Right lung (tissue), 10 donors: ENCODE data around the gene PISD. TPM values are rescaled to one million over a fixed set of nuclear protein-coding genes. Genes with fewer than 3 reads are reported as not detected.
"Not testable (repeated sequence)": the region's sequence is repeated elsewhere in the genome, so short reads cannot be mapped to it uniquely, and the experiment has no call there.

ENCODE experiments used
- DNase-seq, 2 donors: peaks; one replicate each; pipeline ENCODE4 v3.0.0-alpha.2; 2013
- long read RNA-seq, 8 donors: transcript quantifications; one replicate each; lab custom pipeline, GENCODE V29; 2026
- polyA plus RNA-seq, 5 donors: library from polyadenylated mRNA; unstranded; fragments of 120-200 nt; gene quantifications; one replicate each; pipeline versions ENCODE4 v1.2.1 to v1.2.3, GENCODE V29; 2013; ENCODE audit warnings: inconsistent platforms in 1 of 5, low replicate concordance in 1 of 5; ENCODE audit not compliant: insufficient read length in 5 of 5, insufficient read depth in 1 of 5

PISD gene
- polyA plus RNA-seq = 10 to 100 TPM; 21.4 to 27.8 (median 27.1) TPM
- long read RNA-seq, donor 1, partial matches to known transcripts = 0 of 3 reads
- long read RNA-seq, donor 1, other reads (novel, unspliced or antisense) = 0 of 3 reads
- long read RNA-seq, donor 2, partial matches to known transcripts = 0 of 2 reads
- long read RNA-seq, donor 2, other reads (novel, unspliced or antisense) = 0 of 2 reads
- long read RNA-seq, donor 3, partial matches to known transcripts = 0 of 1 reads
- long read RNA-seq, donor 3, other reads (novel, unspliced or antisense) = 0 of 1 reads
- long read RNA-seq, donor 4, partial matches to known transcripts = 0 of 1 reads
- long read RNA-seq, donor 4, other reads (novel, unspliced or antisense) = 0 of 1 reads
- long read RNA-seq, donor 5, partial matches to known transcripts = 0 of 3 reads
- long read RNA-seq, donor 5, other reads (novel, unspliced or antisense) = 0 of 3 reads
- long read RNA-seq, donor 6, partial matches to known transcripts = 0 of 4 reads
- long read RNA-seq, donor 6, other reads (novel, unspliced or antisense) = 0 of 4 reads
- long read RNA-seq, donor 7, partial matches to known transcripts = 0 of 4 reads
- long read RNA-seq, donor 7, other reads (novel, unspliced or antisense) = 0 of 4 reads
- long read RNA-seq, donor 8 = 0 reads

DNA sequence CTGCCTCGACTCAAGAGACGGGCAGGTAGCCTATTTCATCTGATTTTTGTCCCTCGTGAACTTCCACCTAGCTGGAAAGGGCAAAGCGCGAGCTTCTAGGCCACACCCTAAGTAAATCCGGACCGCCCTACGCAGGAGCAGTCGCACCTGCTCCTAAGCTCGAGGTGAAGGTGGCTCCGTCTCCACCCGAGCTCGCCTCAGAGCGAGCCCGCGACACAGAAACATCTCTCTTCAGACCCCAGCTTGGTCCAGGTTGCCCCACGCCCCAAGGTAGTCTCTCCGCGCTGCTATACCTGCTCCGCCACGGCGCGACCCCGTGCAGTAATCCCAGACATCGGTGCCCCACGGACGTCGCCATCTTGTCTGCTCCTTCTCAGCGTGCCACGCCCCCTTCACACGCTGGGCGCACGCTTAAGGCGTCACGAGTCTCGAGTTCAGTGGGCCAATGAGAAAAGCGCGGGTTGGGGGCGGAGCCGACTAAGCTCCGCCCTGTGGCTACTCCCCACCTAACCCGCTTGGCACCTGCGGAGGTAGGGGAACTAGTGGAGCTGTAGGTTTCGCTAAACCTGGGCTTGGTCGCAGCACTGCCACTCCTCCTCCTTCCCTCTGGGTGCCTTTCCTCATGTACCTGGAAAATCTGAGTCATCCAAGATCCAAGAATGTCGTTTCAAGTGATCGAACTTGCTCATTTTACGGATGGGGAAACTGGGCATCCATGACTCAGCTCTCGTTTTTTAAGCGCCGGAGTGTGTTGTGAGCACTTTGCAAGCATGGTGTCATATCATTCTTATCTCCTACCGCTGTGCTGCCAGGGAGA lies at the start of gene PISD:
TSS of gene PISD (minus strand) at position 365 of the 817 bp plus-strand sequence. CDS start at position 358, 7 bp downstream.
- DNase-seq = peak; percentile 93 to 94

DNA sequence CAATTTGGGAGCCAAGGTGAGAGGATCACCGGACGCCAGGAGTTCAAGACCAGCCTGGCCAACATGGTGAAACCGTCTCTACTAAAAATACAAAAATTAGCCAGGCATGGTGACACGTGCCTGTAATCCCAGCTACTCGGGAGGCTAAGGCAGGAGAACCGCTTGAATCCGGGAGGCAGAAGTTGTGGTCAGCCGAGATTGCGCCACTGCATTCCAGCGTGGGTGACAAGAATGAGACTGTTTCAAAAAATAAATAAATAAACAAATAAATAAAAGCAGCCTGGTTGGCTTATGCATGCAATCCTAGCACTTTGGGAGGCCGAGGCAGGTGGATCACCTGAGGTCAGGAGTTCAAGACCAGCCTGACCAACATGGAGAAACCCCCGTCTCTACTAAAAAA lies 49.2 kb upstream of the PISD start:
- DNase-seq = not testable (repeated sequence)

DNA sequence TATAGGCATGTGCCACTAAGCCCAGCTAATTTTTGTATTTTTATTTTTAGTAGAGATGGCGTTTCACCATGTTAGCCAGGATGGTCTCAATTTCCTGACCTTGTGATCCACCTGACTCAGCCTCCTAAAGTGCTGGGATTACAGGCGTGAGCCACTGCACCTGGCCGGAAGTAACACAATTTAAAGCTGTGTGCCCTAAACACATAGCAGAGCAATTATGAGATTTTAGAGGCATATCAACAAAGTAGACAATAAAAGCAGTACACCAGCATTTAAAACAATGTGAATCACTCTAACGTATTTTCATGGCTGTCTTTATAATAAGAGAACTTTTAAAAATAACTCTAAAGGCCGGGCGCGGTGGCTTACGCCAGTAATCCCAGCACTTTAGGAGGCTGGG lies 45.5 kb upstream of the PISD start:
- no peak for DNase-seq

DNA sequence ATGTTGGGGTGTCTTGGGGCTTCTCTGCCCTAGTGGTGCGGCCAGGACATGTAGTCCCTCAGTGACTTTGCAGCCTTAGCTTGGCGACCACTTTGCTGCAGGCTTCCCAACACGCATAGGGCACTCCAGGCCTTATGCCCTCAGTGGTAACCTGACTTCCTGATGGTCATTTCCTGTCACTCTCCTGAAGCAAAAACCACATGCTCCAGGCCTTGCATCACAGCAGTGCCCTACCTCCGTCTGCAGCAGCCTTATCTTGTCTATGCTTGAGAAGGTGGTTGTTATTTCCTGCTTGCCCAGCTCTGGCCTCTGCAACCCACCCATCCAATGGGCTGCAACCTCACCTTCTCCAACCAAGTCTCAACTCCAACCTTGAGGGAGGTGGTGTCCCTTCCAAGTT lies 33.4 kb upstream of the PISD start:
- no peak for DNase-seq

DNA sequence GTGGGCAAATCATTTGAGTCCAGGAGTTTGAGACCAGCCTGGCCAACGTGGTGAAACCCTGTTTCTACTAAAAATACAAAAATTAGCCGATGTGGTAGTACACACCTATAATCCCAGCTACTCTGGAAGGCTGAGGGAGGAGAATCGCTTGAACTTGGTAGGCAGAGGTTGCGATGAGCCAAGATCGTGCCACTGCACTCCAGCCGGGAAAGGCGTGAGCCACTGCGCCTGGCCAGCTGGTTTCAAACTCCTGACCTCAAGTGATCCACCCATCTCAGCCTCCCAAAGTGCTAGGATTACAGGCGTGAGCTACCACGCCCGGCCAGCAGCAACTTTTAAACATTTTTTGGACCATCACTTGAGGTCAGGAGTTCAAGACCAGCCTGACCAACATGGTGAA lies 32.0 kb upstream of the PISD start:
- not testable (repeated sequence) for DNase-seq

DNA sequence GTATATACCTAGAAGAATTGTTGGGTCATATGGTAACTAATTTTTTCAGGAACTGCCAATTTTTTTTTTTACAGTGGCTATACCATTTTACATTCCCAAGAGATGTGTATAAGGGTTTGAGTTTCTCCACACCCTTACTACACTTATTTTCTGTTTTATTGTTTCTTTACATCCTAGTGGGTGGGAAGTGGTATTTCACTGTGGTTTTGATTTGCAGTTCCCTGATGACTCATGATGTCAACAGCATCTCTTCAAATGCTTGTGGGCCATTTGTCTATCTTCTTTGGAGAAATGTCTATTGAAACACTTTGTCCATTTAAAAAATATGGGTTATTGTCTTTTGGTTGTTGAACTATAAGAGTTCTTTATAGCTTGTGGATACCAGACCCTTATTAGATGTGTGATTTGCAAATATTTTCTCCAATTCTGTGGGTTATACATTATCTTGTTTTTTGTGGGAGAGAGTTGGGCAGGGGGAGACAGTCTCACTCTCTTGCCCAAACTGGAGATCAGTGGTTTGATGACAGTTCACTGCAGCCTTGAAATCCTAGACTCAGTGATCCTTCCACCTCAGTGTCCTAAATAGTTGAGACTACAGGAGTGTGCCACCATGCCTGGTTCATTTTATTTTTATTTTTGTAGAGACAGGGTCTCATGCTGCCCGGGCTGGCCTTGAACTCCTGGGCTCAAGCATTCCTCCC lies 30.3 kb upstream of the PISD start:
- no peak for DNase-seq

DNA sequence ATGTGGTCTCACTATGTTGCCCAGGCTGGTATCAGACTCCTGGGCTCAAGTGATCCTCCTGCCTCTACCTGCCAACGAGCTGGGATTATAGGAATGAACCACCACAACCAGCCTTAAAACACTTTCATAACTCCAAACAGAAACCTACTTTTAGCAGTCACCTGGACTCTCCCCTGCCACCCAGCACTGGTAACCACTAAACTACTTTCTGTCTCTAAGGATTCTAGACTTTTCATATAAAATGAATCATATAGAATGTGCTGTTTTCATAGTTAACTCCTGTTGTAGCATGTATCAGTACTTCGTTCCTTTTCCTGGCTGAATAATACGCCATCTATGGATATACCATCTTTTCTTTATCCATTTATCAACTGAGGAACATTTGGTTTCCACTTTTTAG lies 29.4 kb upstream of the PISD start:
- DNase-seq = no peak

DNA sequence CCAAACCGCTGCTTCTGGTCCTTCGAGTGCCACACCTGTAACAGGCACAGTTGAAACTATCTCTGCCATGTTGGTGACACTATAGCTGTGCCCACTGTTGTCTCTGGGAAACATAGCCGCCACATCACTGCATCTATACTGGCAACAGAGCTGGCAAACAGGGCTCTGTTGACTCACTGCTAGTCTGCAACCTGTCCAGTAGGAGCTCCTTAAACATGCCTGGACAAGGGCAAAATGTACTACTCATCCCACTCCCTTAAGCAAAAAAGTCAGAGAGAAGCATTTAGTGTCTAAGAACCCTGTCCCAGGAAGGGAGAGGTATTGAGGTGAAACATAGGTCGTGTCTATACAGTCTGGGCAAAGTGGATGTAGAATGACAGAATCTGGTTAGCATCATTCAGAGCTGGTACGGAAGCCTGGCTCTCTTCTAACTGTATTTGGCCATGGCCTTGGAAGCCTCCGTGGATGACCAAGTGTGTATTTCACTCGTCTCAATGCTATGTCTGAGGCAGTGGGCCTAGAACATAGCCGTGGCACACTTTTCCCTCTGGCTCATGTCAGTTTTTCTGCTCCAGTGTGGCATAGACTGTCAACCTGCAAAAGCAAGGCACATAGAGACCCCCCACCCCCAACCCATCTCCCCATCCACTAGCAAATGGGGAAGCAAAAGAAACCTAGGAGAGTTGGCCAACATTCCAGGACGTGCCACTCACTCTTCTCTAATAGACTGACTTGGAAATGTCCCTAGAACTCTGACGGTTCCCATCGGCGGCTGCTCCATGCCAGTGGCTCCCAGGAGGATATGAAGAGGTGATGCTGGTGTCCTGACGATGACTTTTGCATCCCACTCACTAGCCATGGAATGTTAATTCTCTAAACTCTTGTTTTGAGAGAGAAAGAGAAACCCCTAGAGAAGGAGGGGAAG lies 21.4 kb upstream of the PISD start:
- no peak for DNase-seq

DNA sequence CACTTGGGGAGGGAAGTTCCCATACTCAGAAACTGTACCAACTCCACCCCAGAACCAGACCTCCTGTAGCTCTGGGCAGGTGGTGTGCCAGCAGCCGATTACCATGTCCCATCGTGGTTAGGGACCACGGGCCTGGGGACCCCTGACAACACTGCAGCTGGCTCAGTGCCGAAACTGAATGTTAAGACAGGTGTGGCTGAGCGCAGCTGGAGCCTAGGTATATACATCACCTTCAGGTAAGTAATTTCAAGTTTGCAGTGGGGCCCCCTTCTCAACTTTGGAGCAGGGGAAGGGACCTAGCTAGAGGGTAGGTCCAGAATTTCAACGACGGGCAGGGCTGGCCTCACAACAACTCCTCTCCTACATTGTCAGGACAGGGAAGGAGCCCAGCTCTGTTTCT lies 20.7 kb upstream of the PISD start:
- no peak for DNase-seq

DNA sequence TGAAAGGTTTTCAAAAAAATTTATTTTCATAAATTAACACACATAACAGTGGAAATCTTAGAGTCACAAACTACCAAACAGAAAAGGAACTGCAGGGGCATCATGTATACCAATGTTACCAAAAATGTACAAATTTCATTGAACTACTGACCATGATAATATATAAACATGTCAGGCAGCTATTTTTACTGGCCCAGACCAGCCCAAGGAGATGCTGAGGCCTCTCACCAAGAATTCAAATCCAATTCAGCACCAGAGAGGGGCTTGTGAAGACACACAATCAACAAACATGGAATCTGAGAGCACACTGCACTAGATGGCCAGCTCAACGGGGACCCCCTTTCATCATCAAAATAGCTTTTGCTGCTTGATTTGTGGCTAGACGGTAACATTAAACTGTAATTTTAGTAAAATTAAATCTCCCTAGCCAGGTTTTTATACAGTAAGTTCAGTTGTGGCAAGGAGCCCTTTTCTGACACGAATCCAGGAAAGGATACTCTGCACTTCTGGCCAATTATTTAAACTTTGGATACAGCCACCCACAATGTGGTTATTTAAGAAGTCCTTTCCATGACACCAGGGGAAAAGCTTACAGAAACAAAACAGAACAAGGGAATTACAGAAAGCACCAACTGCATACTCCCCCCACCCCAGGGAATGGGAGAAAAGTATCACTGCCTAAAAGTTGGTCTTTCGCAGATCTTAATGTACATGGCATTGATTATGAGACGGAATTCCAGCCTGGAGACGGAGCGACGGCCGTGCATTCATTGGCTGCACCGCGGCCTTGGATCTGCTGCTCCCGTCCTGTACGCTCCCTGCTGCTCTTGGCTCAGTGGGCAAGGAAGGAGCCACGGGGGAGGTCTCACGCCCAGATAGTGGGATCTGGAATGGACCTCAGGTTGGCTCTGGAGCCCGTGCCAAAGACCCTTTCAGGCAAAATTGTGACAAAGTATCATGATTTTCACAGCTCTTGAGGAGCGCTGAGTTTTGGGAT lies 19.6 kb upstream of the PISD start:
- no peak for DNase-seq

DNA sequence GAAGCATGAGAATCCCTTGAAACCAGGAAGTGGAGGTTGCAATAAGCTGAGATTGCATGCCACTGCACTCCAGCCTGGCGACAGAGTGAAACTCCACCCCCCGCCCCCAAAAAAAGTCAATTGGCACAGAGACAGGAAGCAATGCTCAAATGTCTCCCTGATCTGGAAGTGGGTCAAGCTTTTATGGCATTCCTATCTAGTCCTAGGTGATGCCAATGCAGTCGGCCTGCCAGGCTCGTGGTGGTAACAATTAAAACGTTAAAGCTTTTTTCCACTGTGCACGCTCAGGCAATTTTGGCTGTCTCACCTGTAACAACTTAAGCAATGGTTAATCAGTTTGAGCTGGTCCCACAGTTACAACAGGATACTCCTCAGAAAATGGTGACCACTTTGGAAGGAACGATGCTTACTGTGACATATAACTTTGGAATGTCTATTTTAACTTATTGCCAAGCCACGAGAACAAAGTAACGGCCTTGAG lies 18.9 kb upstream of the PISD start:
- no peak for DNase-seq

DNA sequence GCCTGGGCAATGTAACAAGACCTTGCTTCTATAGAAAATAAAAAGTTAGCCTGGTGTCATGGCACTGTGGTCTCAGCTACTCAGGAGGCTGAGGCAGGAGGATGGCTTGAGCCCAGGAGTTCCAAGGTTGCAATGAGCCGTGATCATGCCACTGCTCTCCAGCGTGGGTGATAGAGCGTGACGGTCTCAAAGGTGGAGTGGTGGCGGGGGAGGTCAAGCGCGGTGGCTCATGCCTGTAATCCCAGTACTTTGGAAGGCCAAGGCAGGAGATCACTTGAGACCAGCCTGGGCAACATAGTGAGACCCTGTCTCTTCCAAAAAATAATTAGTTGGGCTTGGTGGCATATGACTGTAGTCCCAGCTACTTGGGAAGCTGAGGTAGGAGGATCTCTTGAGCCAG lies 16.7 kb upstream of the PISD start:
- DNase-seq = no peak

DNA sequence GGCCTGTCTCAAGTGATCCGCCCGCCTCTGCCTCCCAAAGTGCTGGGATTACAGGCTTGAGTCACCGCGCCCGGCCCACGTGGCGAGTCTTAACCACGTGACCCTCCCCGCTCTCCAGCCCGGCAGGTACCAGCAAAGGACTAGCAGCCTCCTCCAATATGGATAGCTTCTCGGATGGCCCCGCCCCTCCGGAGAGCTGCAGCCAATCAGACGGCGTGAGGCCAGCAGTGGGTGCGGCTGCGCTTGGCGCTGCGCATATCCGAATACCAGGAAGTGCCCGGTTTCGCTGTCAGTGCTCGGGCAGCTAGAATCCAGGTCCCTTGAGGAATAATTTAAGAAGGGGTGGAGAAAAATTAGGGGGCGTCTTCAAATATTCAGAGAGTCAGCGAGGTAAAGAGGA lies 14.7 kb upstream of the PISD start:
- DNase-seq = peak; percentile 73 to 75

DNA sequence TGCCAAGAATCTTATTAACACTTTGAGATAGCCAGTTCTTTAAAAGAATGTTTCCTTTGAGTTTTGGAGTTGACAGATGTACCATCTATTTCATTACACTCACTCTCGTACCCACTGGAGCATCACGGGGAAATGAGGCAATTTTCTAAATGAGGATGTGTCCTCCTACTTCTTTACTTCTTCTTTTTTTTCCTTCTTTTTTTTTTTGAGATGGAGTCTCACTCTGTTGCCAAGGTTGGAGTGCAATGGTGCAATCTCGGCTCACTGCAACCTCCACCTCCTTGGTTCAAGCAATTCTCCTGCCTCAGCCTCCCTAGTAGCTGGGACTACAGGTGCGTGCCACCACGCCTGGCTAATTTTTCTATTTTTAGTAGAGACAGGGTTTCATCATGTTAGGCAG lies 12.2 kb upstream of the PISD start:
- not testable (repeated sequence) for DNase-seq

DNA sequence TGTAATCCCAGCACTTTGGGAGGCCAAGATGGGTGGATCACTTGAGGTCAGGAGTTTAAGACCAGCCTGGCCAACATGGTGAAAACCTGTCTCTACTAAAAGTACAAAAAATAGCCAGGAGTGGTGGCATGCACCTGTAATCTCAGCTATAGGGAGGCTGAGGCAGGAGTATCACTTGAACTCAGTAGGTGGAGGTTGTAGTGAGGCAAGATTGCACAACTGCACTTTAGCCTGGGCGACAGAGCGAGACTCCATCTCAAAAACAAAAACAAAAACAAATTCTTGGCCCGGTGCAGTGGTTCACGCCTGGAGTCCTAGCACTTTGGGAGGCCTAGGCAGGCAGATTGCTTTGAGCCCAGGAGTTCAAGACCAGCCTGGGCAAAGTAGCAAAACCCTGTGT lies 6.8 kb upstream of the PISD start:
- DNase-seq = not testable (repeated sequence)

DNA sequence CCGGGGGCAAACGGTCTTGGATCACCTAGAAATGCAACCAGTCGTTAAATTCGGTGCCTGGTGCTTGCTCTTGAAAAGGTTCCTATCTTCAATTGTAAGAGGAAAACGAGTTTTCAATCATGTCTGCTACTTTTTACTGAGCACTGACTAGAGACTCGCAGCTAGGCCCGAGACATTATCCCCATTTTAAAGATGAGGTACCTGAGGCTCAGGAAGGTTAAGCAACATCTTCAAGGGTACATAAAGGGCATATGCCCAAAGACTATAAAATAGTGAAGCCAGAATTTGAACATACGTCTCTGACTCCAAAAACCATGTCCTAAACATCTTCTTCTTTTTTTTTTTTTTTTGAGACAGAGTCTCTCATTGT lies 638 bp upstream of the PISD start:
- DNase-seq = no peak

DNA sequence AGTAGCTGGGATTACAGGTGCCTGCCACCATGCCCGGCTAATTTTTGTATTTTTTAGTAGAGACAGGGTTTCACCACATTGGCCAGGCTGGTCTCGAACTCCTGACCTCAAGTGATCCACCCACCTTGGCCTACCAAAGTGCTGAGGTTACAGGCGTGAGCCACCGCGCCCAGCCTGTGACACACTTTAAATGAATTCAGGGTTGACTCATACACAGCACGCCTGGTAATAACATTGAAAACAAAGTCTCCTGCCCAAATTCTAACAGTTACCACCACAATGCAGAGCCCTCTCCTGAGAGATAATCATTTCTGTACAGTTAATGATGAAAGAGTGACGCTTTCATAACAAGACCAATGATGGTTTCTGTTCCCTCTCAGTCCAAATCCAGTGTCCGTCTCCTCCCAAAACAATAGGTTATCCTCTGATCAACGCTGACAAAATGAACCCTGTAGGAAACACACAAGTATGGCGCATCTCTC lies 1.1 kb downstream of the PISD start:
- DNase-seq = not testable (repeated sequence)

DNA sequence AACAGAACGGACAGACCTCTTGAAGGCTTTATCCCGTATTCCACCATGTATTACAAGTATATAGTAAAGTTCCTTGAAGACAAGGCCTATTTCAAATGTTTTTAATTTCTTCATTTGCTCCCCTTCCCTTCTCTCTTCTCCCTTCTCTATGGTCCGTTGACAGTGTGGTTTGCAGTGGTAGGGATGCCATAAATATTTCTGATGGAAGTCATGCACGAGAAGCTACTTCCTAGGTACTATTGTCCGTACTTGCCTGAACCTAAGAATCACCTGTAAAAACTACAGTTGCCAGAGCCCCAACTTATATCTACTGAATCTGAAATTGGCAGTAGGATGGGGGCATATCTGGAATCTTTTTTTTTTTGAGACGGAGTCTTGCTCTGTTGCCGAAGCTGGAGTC lies 2.8 kb downstream of the PISD start:
- no peak for DNase-seq

DNA sequence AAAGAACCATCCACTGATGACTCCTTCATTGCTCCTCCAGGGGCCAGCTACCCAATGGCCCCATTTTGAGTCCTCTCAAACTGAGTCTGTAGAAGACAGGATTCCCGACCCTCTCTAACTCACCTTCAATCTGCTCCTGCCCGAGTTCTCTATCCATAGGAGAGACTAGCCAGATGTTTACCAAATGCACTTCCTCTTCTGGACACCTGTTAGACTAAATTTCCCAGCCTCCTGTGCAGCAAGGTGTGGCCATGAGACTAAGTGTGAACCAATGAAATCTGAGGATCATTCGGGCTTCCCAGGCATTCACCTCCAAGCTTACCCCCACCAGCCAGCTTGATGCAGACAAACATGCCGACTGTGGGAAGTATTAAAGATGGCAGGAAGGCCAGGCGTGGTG lies 7.6 kb downstream of the PISD start:
- no peak for DNase-seq
